IMR-90 (cell line): ENCODE measurements around the gene CNTRL. TPM values are rescaled to one million over a fixed set of nuclear protein-coding genes. Genes with fewer than 3 reads are reported as not detected.
"Not testable (repeated sequence)": the region's sequence is repeated elsewhere in the genome, so short reads cannot be mapped to it uniquely, and the experiment has no call there.

Experiments used
- ATAC-seq: fragments of 200-7000 bp; cut with Tn5 transposase; 2 replicates; pipeline ENCODE4 v1.9.1; 2020; ENCODE audit warnings: low read depth, mild to moderate bottlenecking, moderate library complexity
- BruUV-seq: library from RNA; stranded (reverse); fragments of 400-500 nt; replicated peaks from 2 replicates; lab custom pipeline; 2021; lab: Mats Ljungman, UMichigan
- CTCF ChIA-PET: fragments of 300-600 bp; formaldehyde crosslinking; extraction: SDS; loops from one replicate; lab custom pipeline; 2021; ENCODE audit warnings: antibody characterized with exemption; lab: Yijun Ruan, JAX
- POLR2A ChIA-PET: fragments of 300-600 bp; sonication (Branson Sonifier 250); formaldehyde crosslinking; loops from one replicate; lab custom pipeline; 2022; ENCODE audit warnings: antibody characterized with exemption; ENCODE audit not compliant: unreplicated experiment; lab: Charles Lee
- DNase-seq: peaks from one replicate; pipeline ENCODE4 v3.0.0; 2013
- H2AFZ ChIP-seq: replicated peaks from 2 replicates; pipeline ENCODE3; 2013; ENCODE audit warnings: low read length, mild to moderate bottlenecking; ENCODE audit not compliant: poor library complexity
- H2AK5ac ChIP-seq: 2 replicates; pipeline ENCODE4 v1.6.1; 2013; ENCODE audit warnings: low read depth, low read length, inconsistent platforms
- H2AK9ac ChIP-seq: replicated peaks from 2 replicates; pipeline ENCODE3; 2013; ENCODE audit warnings: mild to moderate bottlenecking, low read depth, low read length, moderate library complexity; ENCODE audit not compliant: poor library complexity
- H2BK120ac ChIP-seq: 2 replicates; pipeline ENCODE4 v1.6.1; 2013; ENCODE audit warnings: low read depth, low read length, inconsistent platforms
- H2BK15ac ChIP-seq: 3 replicates; pipeline ENCODE4 v1.6.1; 2013; ENCODE audit warnings: low read depth, low read length, inconsistent platforms
- H2BK20ac ChIP-seq: 2 replicates; pipeline ENCODE4 v1.6.1; 2013; ENCODE audit warnings: low read depth, mild to moderate bottlenecking, inconsistent platforms, low read length, moderate library complexity
- H2BK5ac ChIP-seq: 2 replicates; pipeline ENCODE4 v1.6.1; 2013; ENCODE audit warnings: mild to moderate bottlenecking, low read depth, low read length, inconsistent platforms; ENCODE audit not compliant: poor library complexity, severe bottlenecking
- H3K14ac ChIP-seq: replicated peaks from 2 replicates; pipeline ENCODE4 v1.6.1; 2013; ENCODE audit warnings: low read depth, low read length, inconsistent platforms
- H3K18ac ChIP-seq: 2 replicates; pipeline ENCODE4 v1.6.1; 2013; ENCODE audit warnings: low read depth, low read length, control low read depth
- H3K23ac ChIP-seq: 2 replicates; pipeline ENCODE4 v1.6.1; 2013; ENCODE audit warnings: low read depth, low read length, inconsistent platforms
- H3K27ac ChIP-seq: 2 replicates; pipeline ENCODE4 v1.5.1; 2013; ENCODE audit warnings: mild to moderate bottlenecking, control low read depth, low read length; ENCODE audit not compliant: insufficient read depth
- H3K27me3 ChIP-seq: 2 replicates; pipeline ENCODE4 v1.6.1; 2013; ENCODE audit warnings: low read length; ENCODE audit not compliant: control insufficient read depth, insufficient read depth
- H3K36me3 ChIP-seq: 2 replicates; pipeline ENCODE4 v1.6.1; 2013; ENCODE audit warnings: low read length, mixed read lengths; ENCODE audit not compliant: control insufficient read depth, insufficient read depth
- H3K4ac ChIP-seq: 2 replicates; pipeline ENCODE4 v1.6.1; 2013; ENCODE audit warnings: low read depth, low read length, inconsistent platforms
- H3K4me1 ChIP-seq: 2 replicates; pipeline ENCODE4 v1.6.1; 2013; ENCODE audit warnings: low read length, mixed read lengths; ENCODE audit not compliant: control insufficient read depth, insufficient read depth
- H3K4me2 ChIP-seq: 2 replicates; pipeline ENCODE4 v1.6.1; 2013; ENCODE audit warnings: low read depth, mild to moderate bottlenecking, control low read depth, low read length, moderate library complexity
- H3K4me3 ChIP-seq: 2 replicates; pipeline ENCODE4 v1.5.1; 2013; ENCODE audit warnings: low read depth, mild to moderate bottlenecking, control low read depth, low read length, moderate library complexity; ENCODE audit not compliant: insufficient read depth
- H3K56ac ChIP-seq: 2 replicates; pipeline ENCODE4 v1.6.1; 2013; ENCODE audit warnings: low read length, inconsistent platforms; ENCODE audit not compliant: insufficient read depth; ENCODE audit errors: extremely low read depth
- H3K79me1 ChIP-seq, 2 experiments: 2 replicates each; pipeline ENCODE4 v1.6.1; 2013; ENCODE audit warnings: low read length in 2 of 2, inconsistent platforms in 1 of 2, low read depth in 1 of 2
- H3K9ac ChIP-seq: 2 replicates; pipeline ENCODE4 v1.6.1; 2013; ENCODE audit warnings: low read depth, low read length, control low read depth
- H3K9me1 ChIP-seq: 2 replicates; pipeline ENCODE4 v1.6.1; 2013; ENCODE audit warnings: low read length, inconsistent platforms; ENCODE audit not compliant: insufficient read depth
- H3K9me3 ChIP-seq: 2 replicates; pipeline ENCODE4 v1.6.1; 2013; ENCODE audit warnings: low read length; ENCODE audit not compliant: control insufficient read depth, insufficient read depth
- H4K20me1 ChIP-seq: 2 replicates; pipeline ENCODE4 v1.6.1; 2013; ENCODE audit warnings: low read length, inconsistent platforms; ENCODE audit not compliant: insufficient read depth
- H4K5ac ChIP-seq: 2 replicates; pipeline ENCODE4 v1.6.1; 2013; ENCODE audit warnings: mild to moderate bottlenecking, low read depth, low read length, control low read depth
- H4K8ac ChIP-seq, 2 experiments: 2 replicates each; pipeline ENCODE4 v1.6.1; 2013; ENCODE audit warnings: low read depth in 2 of 2, low read length in 2 of 2, control low read depth in 1 of 2, inconsistent platforms in 1 of 2
- H4K91ac ChIP-seq: 2 replicates; pipeline ENCODE4 v1.6.1; 2013; ENCODE audit warnings: low read depth, low read length, inconsistent platforms; ENCODE audit not compliant: insufficient read depth
- dilution Hi-C: fragments of 300-500 bp; cut with HindIII; formaldehyde crosslinking; loops from one replicate; pipeline ENCODE4 v1.14.3; 2018; ENCODE audit warnings: low sequenced_read_pairs; ENCODE audit not compliant: unreplicated experiment
- in situ Hi-C: fragments of 300-500 bp; cut with MboI; formaldehyde crosslinking; loops from 3 replicates; pipeline ENCODE4 v1.14.3; 2019; ENCODE audit warnings: low sequenced_read_pairs, inconsistent platforms, mixed read lengths
- intact Hi-C: fragments of 100-400 bp; cut with micrococcal nuclease; formaldehyde crosslinking; loops from 2 replicates; pipeline ENCODE4 v1.10.0; 2022
- polyA plus RNA-seq, 3 experiments: library from polyadenylated mRNA; depleted of rRNA; stranded (reverse); fragments of >200 nt; gene quantifications; 2 replicates each; pipeline ENCODE4 v1.2.3, GENCODE V29; 2012; ENCODE audit warnings: low replicate concordance in 1 of 3
- total RNA-seq: library from RNA; depleted of rRNA; stranded (reverse); fragments of >200 nt; gene quantifications from 2 replicates; pipeline ENCODE4 v1.2.3, GENCODE V29; 2012

CNTRL gene
- total and polyA plus RNA-seq, 2 of the 4 experiments (the other 2 are of a cell fraction), result 4.5 to 7.3 TPM

DNA sequence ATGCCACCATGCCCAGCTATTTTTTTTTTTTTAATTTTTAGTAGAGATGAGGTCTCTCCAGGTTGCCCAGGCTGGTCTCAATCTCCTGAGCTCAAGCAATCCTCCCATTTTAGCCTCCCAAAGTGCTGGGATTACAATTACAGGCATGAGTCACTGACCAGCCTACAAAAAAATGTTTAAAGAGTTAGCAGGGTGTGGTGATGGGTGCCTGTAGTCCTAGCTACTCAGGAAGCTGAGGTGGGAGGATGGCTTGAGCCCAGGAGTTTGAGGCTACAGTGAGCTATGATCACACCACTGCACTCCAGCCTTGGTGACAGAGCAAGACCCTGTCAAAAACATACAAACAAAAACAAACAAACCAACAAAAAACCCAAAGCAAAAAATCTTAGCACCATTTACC lies 39.0 kb upstream of the CNTRL start:
- H3K9me3 ChIP-seq, H3K23ac ChIP-seq, H4K20me1 ChIP-seq, H3K36me3 ChIP-seq, H4K5ac ChIP-seq, H4K91ac ChIP-seq, H3K14ac ChIP-seq, H3K4me3 ChIP-seq, H3K9me1 ChIP-seq, H2BK15ac ChIP-seq, H3K18ac ChIP-seq, H3K4ac ChIP-seq, dilution Hi-C loops, H3K56ac ChIP-seq, H2BK5ac ChIP-seq, H3K79me1 ChIP-seq, ATAC-seq, H3K4me1 ChIP-seq, H2AFZ ChIP-seq, in situ Hi-C loops, BruUV-seq, DNase-seq, H2BK20ac ChIP-seq, H3K9ac ChIP-seq, H2BK120ac ChIP-seq, H3K4me2 ChIP-seq, H2AK9ac ChIP-seq, H3K27ac ChIP-seq, H3K27me3 ChIP-seq, POLR2A ChIA-PET, H2AK5ac ChIP-seq, H4K8ac ChIP-seq, intact Hi-C loops: not testable (repeated sequence)
- CTCF ChIA-PET, result interaction anchor here (0.9 to 2.8 kb wide), 3 partner anchors 11 to 50 kb away, joined by 3 to 7 read pairs (median 3); no protein-coding TSS in a partner anchor
